Panc1 (cell line): ENCODE measurements around the gene AKAP9. TPM values are rescaled to one million over a fixed set of nuclear protein-coding genes. Genes with fewer than 3 reads are reported as not detected.

Experiments used
- ATAC-seq: fragments of 200-7000 bp; cut with Tn5 transposase; 2 replicates; pipeline ENCODE4 v1.9.1; 2020; ENCODE audit warnings: mild to moderate bottlenecking, moderate library complexity
- BruUV-seq: library from RNA; stranded (reverse); fragments of 400-500 nt; replicated peaks from 2 replicates; lab custom pipeline; 2021; lab: Mats Ljungman, UMichigan
- CTCF ChIA-PET: fragments of 300-600 bp; sonication (Branson Sonifier 250); formaldehyde crosslinking; loops from one replicate; lab custom pipeline; 2022; ENCODE audit warnings: antibody characterized with exemption; lab: Charles Lee
- POLR2A ChIA-PET: fragments of 300-600 bp; sonication (Branson Sonifier 250); formaldehyde crosslinking; loops from one replicate; lab custom pipeline; 2022; ENCODE audit warnings: antibody characterized with exemption; lab: Charles Lee
- DNase-seq: peaks from one replicate; pipeline ENCODE4 v3.0.0-alpha.2; 2010; ENCODE audit warnings: low read depth, low spot score
- H3K27ac ChIP-seq: 2 replicates; pipeline ENCODE4 v1.5.1; 2011; ENCODE audit warnings: mild to moderate bottlenecking, low read length, inconsistent platforms
- H3K27me3 ChIP-seq: fragments of 200-500 bp; sonication (Bioruptor generic); 2 replicates; pipeline ENCODE4 v1.6.0; 2014; ENCODE audit warnings: low read length, inconsistent platforms; ENCODE audit not compliant: control insufficient read depth, insufficient read depth
- H3K36me3 ChIP-seq: fragments of 200-500 bp; sonication (Bioruptor generic); 2 replicates; pipeline ENCODE4 v1.5.1; 2014; ENCODE audit warnings: inconsistent platforms, mild to moderate bottlenecking, low read length, moderate library complexity; ENCODE audit not compliant: control insufficient read depth, insufficient read depth
- H3K4me1 ChIP-seq: 2 replicates; pipeline ENCODE4 v1.5.1; 2011; ENCODE audit warnings: inconsistent platforms, mild to moderate bottlenecking, low read length, moderate library complexity; ENCODE audit not compliant: control insufficient read depth, insufficient read depth
- H3K4me3 ChIP-seq, 2 experiments: 2 replicates each; pipeline ENCODE4 v1.5.1; 2011 to 2012; ENCODE audit warnings: low read depth in 2 of 2, low read length in 2 of 2, mild to moderate bottlenecking in 2 of 2, inconsistent platforms in 1 of 2, moderate library complexity in 1 of 2
- H3K9me3 ChIP-seq: fragments of 200-500 bp; sonication (Bioruptor generic); 2 replicates; pipeline ENCODE4 v1.5.1; 2014; ENCODE audit warnings: low read depth, mild to moderate bottlenecking, inconsistent platforms, low read length, moderate library complexity; ENCODE audit not compliant: control insufficient read depth, insufficient read depth
- CTCF ChIP-seq: fragments of 450-650 bp; IDR thresholded peaks from 2 replicates; pipeline ENCODE4 v1.5.1; 2017; ENCODE audit warnings: mild to moderate bottlenecking
- POLR2AphosphoS5 ChIP-seq: IDR thresholded peaks from 2 replicates; pipeline ENCODE4 v1.6.1; 2012; ENCODE audit warnings: mild to moderate bottlenecking, low read depth, low read length, moderate library complexity
- SIN3A ChIP-seq: IDR thresholded peaks from 2 replicates; pipeline ENCODE4 v1.6.1; 2012; ENCODE audit warnings: low read depth, mild to moderate bottlenecking, low read length, moderate library complexity, borderline replicate concordance; ENCODE audit not compliant: insufficient read depth
- TCF7L2 ChIP-seq: IDR thresholded peaks from 2 replicates; pipeline ENCODE4 v1.6.1; 2011; ENCODE audit warnings: mild to moderate bottlenecking, low read depth, low read length, inconsistent platforms
- in situ Hi-C: cut with HindIII; loops from 2 replicates; pipeline ENCODE4 v1.10.0; 2016; ENCODE audit warnings: low sequenced_read_pairs, low pct_unique_long_range_greater_than_20kb
- intact Hi-C: fragments of 100-400 bp; cut with micrococcal nuclease; formaldehyde crosslinking; loops from one replicate; pipeline ENCODE4 v1.10.0; 2022; ENCODE audit not compliant: unreplicated experiment
- total RNA-seq: library from RNA; stranded (reverse); gene quantifications from one replicate; pipeline ENCODE4 v1.2.1, GENCODE V29; 2021; ENCODE audit not compliant: unreplicated experiment
- TF ChIP-seq, protein P1 (sequence below), 2 experiments: IDR thresholded peaks; 2 replicates each; pipeline ENCODE4 v1.6.1; 2011 to 2012; ENCODE audit warnings: low read depth in 2 of 2, control low read depth in 1 of 2, low read length in 1 of 2, mild to moderate bottlenecking in 1 of 2, moderate library complexity in 1 of 2; ENCODE audit not compliant: insufficient read depth in 1 of 2

The AKAP9 gene
- total RNA-seq, 1 experiment from 2014 or later = 31.6 TPM

- BruUV-seq = no TSS peak
- Histone ChIP-seq H3K4me1 (no peaks in the 10 kb centered on the region), H3K4me3 (peak overlapping the region in 1 of 2 experiments; percentile 5; a peak in 1 of 4 replicates), H3K27ac (no peak overlapping the region), H3K9me3 (no peaks in the 10 kb centered on the region), H3K36me3 (no peaks in the 10 kb centered on the region), H3K27me3 (peaks cover 3% of the 10 kb centered on the region; the same call in 1 of the 2 replicates)
- peak; percentile 42; the same call in 1 of the 2 replicates for ATAC-seq
- POLR2A ChIA-PET = no interaction called here
- CTCF ChIA-PET = no interaction called here
- in situ Hi-C loops = no loop called here
- DNase-seq = no peak
- TF ChIP-seq, protein P1, sequence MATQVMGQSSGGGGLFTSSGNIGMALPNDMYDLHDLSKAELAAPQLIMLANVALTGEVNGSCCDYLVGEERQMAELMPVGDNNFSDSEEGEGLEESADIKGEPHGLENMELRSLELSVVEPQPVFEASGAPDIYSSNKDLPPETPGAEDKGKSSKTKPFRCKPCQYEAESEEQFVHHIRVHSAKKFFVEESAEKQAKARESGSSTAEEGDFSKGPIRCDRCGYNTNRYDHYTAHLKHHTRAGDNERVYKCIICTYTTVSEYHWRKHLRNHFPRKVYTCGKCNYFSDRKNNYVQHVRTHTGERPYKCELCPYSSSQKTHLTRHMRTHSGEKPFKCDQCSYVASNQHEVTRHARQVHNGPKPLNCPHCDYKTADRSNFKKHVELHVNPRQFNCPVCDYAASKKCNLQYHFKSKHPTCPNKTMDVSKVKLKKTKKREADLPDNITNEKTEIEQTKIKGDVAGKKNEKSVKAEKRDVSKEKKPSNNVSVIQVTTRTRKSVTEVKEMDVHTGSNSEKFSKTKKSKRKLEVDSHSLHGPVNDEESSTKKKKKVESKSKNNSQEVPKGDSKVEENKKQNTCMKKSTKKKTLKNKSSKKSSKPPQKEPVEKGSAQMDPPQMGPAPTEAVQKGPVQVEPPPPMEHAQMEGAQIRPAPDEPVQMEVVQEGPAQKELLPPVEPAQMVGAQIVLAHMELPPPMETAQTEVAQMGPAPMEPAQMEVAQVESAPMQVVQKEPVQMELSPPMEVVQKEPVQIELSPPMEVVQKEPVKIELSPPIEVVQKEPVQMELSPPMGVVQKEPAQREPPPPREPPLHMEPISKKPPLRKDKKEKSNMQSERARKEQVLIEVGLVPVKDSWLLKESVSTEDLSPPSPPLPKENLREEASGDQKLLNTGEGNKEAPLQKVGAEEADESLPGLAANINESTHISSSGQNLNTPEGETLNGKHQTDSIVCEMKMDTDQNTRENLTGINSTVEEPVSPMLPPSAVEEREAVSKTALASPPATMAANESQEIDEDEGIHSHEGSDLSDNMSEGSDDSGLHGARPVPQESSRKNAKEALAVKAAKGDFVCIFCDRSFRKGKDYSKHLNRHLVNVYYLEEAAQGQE (IDR thresholded peaks at IDR 0.05; ENCODE audit: insufficient read depth in 1 of 2, low read depth in 2 of 2, low read length in 1 of 2) = no peak
- TF ChIP-seq SIN3A (no peak), TCF7L2 (no peak), CTCF (no peak)
- intact Hi-C loops = no loop called here
These were observed 42.2 kb upstream of the AKAP9 start for GRCh38 chr7:91898240-91898992.

DNA sequence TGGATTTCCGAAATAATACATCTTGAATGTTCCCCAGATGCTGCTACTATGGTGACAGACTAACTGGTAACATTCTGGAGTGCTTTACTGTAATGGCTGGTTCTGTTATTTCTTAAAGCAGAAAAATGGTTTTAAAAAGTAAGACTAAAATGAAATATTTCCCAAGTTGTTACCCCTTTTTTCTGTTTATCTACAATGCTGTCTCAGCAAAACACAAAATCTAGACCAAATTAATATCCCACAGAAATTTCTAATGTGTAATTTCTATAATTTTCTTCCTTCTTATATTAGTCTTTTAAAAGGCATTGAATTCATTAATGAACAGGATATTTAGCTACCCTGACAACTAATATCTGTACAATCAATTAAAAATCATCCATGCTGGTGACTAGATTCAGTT, 41.1 kb upstream of the AKAP9 start:
- DNase-seq = no peak
- CTCF ChIA-PET = no interaction called here
- TF ChIP-seq CTCF (no peak), TCF7L2 (no peak), SIN3A (no peak), POLR2AphosphoS5 (no peak)
- TF ChIP-seq, protein P1 (IDR thresholded peaks at IDR 0.05; ENCODE audit: insufficient read depth in 1 of 2, low read depth in 2 of 2, low read length in 1 of 2) = no peak
- POLR2A ChIA-PET = no interaction called here
- H3K27ac ChIP-seq = no peak overlapping the region
- H3K27me3 ChIP-seq = peaks cover 3% of the 10 kb centered on the region; the same call in 1 of the 2 replicates
- H3K36me3 ChIP-seq = no peaks in the 10 kb centered on the region
- in situ Hi-C loops = no loop called here
- intact Hi-C loops = no loop called here
- ATAC-seq = no peak
- BruUV-seq = no TSS peak
- no peaks in the 10 kb centered on the region for H3K4me1 ChIP-seq
- H3K9me3 ChIP-seq = no peaks in the 10 kb centered on the region
- H3K4me3 ChIP-seq = no peak overlapping the region
